Dendritic cell treated with granulocyte-macrophage colony-stimulating factor and Interleukin-4, amounts not matched to agents 40 ng/mL and 50 ng/mL, for 4 days (primary cell): Measurements from ENCODE around the gene GINS1.

Experiments
- H3K27ac Mint-ChIP-seq: one replicate; pipeline ENCODE4 v1.8.0; 2022; ENCODE audit warnings: mild to moderate bottlenecking, mixed read lengths
- H3K27me3 Mint-ChIP-seq: one replicate; pipeline ENCODE4 v1.8.0; 2022; ENCODE audit warnings: mild to moderate bottlenecking, mixed read lengths
- H3K36me3 Mint-ChIP-seq: one replicate; pipeline ENCODE4 v1.8.0; 2022; ENCODE audit warnings: low read depth, mixed read lengths
- H3K4me1 Mint-ChIP-seq: one replicate; pipeline ENCODE4 v1.8.0; 2022; ENCODE audit warnings: low read depth, mixed read lengths
- H3K4me3 Mint-ChIP-seq: one replicate; pipeline ENCODE4 v1.8.0; 2022; ENCODE audit warnings: mild to moderate bottlenecking, moderate library complexity, mixed read lengths
- H3K9me3 Mint-ChIP-seq: one replicate; pipeline ENCODE4 v1.8.0; 2022; ENCODE audit warnings: mixed read lengths
- intact Hi-C: fragments of 100-400 bp; cut with micrococcal nuclease; formaldehyde crosslinking; loops from one replicate; pipeline ENCODE4 v1.15.0; 2022

GINS1 gene

GRCh38 chr20:25407311-25408169, at the start of gene GINS1:
Gene GINS1, plus strand, starts transcription at chr20:25407673. Its CDS starts 148 bp downstream, at chr20:25407821.
- Mint-ChIP-seq H3K9me3 (peaks cover 21% of the 10 kb centered on the region), H3K36me3 (peaks cover 16% of the 10 kb centered on the region), H3K4me1 (peaks cover 14% of the 10 kb centered on the region), H3K27ac (peak within 1 kb of the TSS; percentile 86), H3K27me3 (no peaks in the 10 kb centered on the region), H3K4me3 (peak within 1 kb of the TSS; percentile 91)
- intact Hi-C loops, result loop anchor here (2.0 kb wide), 2 partner anchors 17 to 427 kb away; partner anchors contain the start of gene ABHD12

GRCh38 chr20:25360631-25361286, 46.7 kb upstream of the GINS1 start:
- intact Hi-C loops, result no loop called here
- peak overlapping the region; percentile 65 for H3K4me3 Mint-ChIP-seq
- H3K27ac Mint-ChIP-seq, result peak overlapping the region; percentile 94
- no peaks in the 10 kb centered on the region for H3K9me3 Mint-ChIP-seq
- H3K27me3 Mint-ChIP-seq, result no peaks in the 10 kb centered on the region
- peaks cover 24% of the 10 kb centered on the region for H3K36me3 Mint-ChIP-seq
- peaks cover 63% of the 10 kb centered on the region for H3K4me1 Mint-ChIP-seq

GRCh38 chr20:25361287-25361683, 46.2 kb upstream of the GINS1 start:
- peaks cover 58% of the 10 kb centered on the region for H3K4me1 Mint-ChIP-seq
- peaks cover 24% of the 10 kb centered on the region for H3K36me3 Mint-ChIP-seq
- peak overlapping the region; percentile 65 for H3K4me3 Mint-ChIP-seq

GRCh38 chr20:25364180-25364788, 43.2 kb upstream of the GINS1 start:
- Mint-ChIP-seq H3K9me3 (no peaks in the 10 kb centered on the region), H3K4me1 (peaks cover 39% of the 10 kb centered on the region), H3K27me3 (no peaks in the 10 kb centered on the region), H3K27ac (peak overlapping the region; percentile 34), H3K4me3 (no peak overlapping the region), H3K36me3 (peaks cover 31% of the 10 kb centered on the region)
- intact Hi-C loops, result no loop called here

More at GRCh38 chr20:25361287-25361683, 46.2 kb upstream of the GINS1 start:
- Mint-ChIP-seq H3K27ac (peak overlapping the region; percentile 94), H3K9me3 (no peaks in the 10 kb centered on the region), H3K27me3 (no peaks in the 10 kb centered on the region)
- intact Hi-C loops, result no loop called here

- H3K9me3 Mint-ChIP-seq, result no peaks in the 10 kb centered on the region
- intact Hi-C loops, result no loop called here
- H3K36me3 Mint-ChIP-seq, result peaks cover 32% of the 10 kb centered on the region
- H3K27me3 Mint-ChIP-seq, result no peaks in the 10 kb centered on the region
- peaks cover 41% of the 10 kb centered on the region for H3K4me1 Mint-ChIP-seq
- H3K27ac Mint-ChIP-seq, result no peak overlapping the region
- H3K4me3 Mint-ChIP-seq, result no peak overlapping the region
Measured at GRCh38 chr20:25364879-25365699, 42.4 kb upstream of the GINS1 start.

GRCh38 chr20:25368526-25368925, 38.9 kb upstream of the GINS1 start:
- Mint-ChIP-seq H3K4me1 (peaks cover 55% of the 10 kb centered on the region), H3K27ac (no peak overlapping the region), H3K36me3 (peaks cover 36% of the 10 kb centered on the region), H3K9me3 (no peaks in the 10 kb centered on the region), H3K4me3 (no peak overlapping the region), H3K27me3 (no peaks in the 10 kb centered on the region)
- intact Hi-C loops, result no loop called here

- intact Hi-C loops, result no loop called here
Measured at GRCh38 chr20:25368976-25369375, 38.5 kb upstream of the GINS1 start.

GRCh38 chr20:25369529-25369928, 37.9 kb upstream of the GINS1 start:
- Mint-ChIP-seq H3K9me3 (no peaks in the 10 kb centered on the region), H3K4me1 (peaks cover 56% of the 10 kb centered on the region), H3K27ac (no peak overlapping the region), H3K4me3 (no peak overlapping the region), H3K36me3 (peaks cover 45% of the 10 kb centered on the region), H3K27me3 (no peaks in the 10 kb centered on the region)
- intact Hi-C loops, result no loop called here

More at GRCh38 chr20:25368976-25369375, 38.5 kb upstream of the GINS1 start:
- H3K27me3 Mint-ChIP-seq, result no peaks in the 10 kb centered on the region
- H3K36me3 Mint-ChIP-seq, result peaks cover 40% of the 10 kb centered on the region
- H3K27ac Mint-ChIP-seq, result no peak overlapping the region
- H3K4me3 Mint-ChIP-seq, result no peak overlapping the region
- H3K4me1 Mint-ChIP-seq, result peaks cover 57% of the 10 kb centered on the region
- no peaks in the 10 kb centered on the region for H3K9me3 Mint-ChIP-seq

GRCh38 chr20:25369971-25370370, 37.5 kb upstream of the GINS1 start:
- no peaks in the 10 kb centered on the region for H3K9me3 Mint-ChIP-seq
- H3K27ac Mint-ChIP-seq, result no peak overlapping the region
- H3K36me3 Mint-ChIP-seq, result peaks cover 50% of the 10 kb centered on the region
- H3K4me3 Mint-ChIP-seq, result no peak overlapping the region
- no peaks in the 10 kb centered on the region for H3K27me3 Mint-ChIP-seq
- intact Hi-C loops, result no loop called here
- H3K4me1 Mint-ChIP-seq, result peaks cover 56% of the 10 kb centered on the region

- intact Hi-C loops, result no loop called here
- no peak overlapping the region for H3K4me3 Mint-ChIP-seq
Measured at GRCh38 chr20:25372584-25373336, 34.7 kb upstream of the GINS1 start.

GRCh38 chr20:25374842-25375241, 32.6 kb upstream of the GINS1 start:
- Mint-ChIP-seq H3K27ac (peak overlapping the region; percentile 57), H3K36me3 (peaks cover 56% of the 10 kb centered on the region)

More at GRCh38 chr20:25372584-25373336, 34.7 kb upstream of the GINS1 start:
- H3K27ac Mint-ChIP-seq, result no peak overlapping the region
- H3K9me3 Mint-ChIP-seq, result no peaks in the 10 kb centered on the region
- peaks cover 52% of the 10 kb centered on the region for H3K36me3 Mint-ChIP-seq
- H3K27me3 Mint-ChIP-seq, result no peaks in the 10 kb centered on the region
- H3K4me1 Mint-ChIP-seq, result peaks cover 69% of the 10 kb centered on the region

GRCh38 chr20:25376236-25376635, 31.2 kb upstream of the GINS1 start:
- H3K27ac Mint-ChIP-seq, result no peak overlapping the region
- H3K9me3 Mint-ChIP-seq, result no peaks in the 10 kb centered on the region
- peaks cover 86% of the 10 kb centered on the region for H3K4me1 Mint-ChIP-seq
- H3K27me3 Mint-ChIP-seq, result no peaks in the 10 kb centered on the region
- H3K4me3 Mint-ChIP-seq, result no peak overlapping the region
- peaks cover 61% of the 10 kb centered on the region for H3K36me3 Mint-ChIP-seq
- intact Hi-C loops, result no loop called here

More at GRCh38 chr20:25374842-25375241, 32.6 kb upstream of the GINS1 start:
- H3K4me1 Mint-ChIP-seq, result peaks cover 88% of the 10 kb centered on the region
- no peak overlapping the region for H3K4me3 Mint-ChIP-seq
- no peaks in the 10 kb centered on the region for H3K27me3 Mint-ChIP-seq
- no peaks in the 10 kb centered on the region for H3K9me3 Mint-ChIP-seq
- intact Hi-C loops, result no loop called here

- H3K4me1 Mint-ChIP-seq, result peaks cover 84% of the 10 kb centered on the region
- intact Hi-C loops, result no loop called here
Measured at GRCh38 chr20:25376886-25377285, 30.6 kb upstream of the GINS1 start.

More at GRCh38 chr20:25376886-25377285, 30.6 kb upstream of the GINS1 start:
- H3K4me3 Mint-ChIP-seq, result no peak overlapping the region
- H3K27me3 Mint-ChIP-seq, result no peaks in the 10 kb centered on the region
- peaks cover 67% of the 10 kb centered on the region for H3K36me3 Mint-ChIP-seq
- H3K9me3 Mint-ChIP-seq, result no peaks in the 10 kb centered on the region
- no peak overlapping the region for H3K27ac Mint-ChIP-seq
